GM21619 (cell line): Measurements from ENCODE around the gene FUOM.
A peak's percentile ranks its signal among the peaks of the same experiment; 100 is the strongest.
"Not testable (repeated sequence)": the region's sequence is repeated elsewhere in the genome, so short reads cannot be mapped to it uniquely, and the experiment has no call there.

Source experiments
- ATAC-seq: cut with Tn5 transposase; IDR thresholded peaks from one replicate; pipeline ENCODE4 v1.9.1; 2021; ENCODE audit not compliant: unreplicated experiment

Gene FUOM

GRCh38 chr10:133335246-133336117 lies 22.3 kb downstream of the FUOM start:
- ATAC-seq, result no peak

DNA sequence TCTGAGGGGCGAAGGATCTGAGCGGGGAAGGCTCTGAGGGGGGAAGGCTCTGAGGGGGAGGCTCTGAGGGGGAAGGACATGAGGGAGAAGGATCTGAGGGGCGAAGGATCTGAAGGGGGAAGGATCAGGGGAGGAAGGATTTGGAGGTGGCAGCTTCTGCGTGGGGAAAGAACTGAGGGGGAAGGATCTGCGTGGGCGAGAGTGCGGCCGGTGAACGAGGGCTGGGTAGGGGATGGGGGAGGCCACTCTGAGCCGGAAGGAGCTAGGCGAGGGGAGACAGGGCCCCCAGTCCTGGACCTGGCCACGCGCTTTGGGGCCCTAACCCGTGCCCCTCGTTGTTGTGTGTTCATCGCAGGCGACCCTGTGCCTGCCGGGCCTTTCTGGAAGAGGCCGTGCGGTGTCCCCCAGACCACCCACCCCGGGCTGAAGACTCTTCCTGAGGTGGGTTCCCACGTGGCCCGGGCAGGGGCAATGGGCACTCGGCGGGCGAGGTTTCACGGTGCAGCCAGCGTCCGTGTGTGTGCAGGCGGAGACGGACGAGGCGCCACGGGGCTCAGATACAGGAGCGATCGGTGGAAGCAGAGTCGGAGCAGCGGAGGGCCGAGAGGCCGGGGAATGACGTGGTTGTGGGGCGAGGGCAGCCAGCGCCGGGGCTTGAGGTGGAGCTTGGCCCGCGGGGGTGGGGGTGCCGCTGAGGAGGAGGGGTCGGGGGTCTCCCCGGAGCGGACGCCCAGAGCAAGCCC lies 23.1 kb downstream of the FUOM start:
- no peak for ATAC-seq

- no peak for ATAC-seq
These were observed 24.7 kb downstream of the FUOM start for GRCh38 chr10:133332936-133333699.

DNA sequence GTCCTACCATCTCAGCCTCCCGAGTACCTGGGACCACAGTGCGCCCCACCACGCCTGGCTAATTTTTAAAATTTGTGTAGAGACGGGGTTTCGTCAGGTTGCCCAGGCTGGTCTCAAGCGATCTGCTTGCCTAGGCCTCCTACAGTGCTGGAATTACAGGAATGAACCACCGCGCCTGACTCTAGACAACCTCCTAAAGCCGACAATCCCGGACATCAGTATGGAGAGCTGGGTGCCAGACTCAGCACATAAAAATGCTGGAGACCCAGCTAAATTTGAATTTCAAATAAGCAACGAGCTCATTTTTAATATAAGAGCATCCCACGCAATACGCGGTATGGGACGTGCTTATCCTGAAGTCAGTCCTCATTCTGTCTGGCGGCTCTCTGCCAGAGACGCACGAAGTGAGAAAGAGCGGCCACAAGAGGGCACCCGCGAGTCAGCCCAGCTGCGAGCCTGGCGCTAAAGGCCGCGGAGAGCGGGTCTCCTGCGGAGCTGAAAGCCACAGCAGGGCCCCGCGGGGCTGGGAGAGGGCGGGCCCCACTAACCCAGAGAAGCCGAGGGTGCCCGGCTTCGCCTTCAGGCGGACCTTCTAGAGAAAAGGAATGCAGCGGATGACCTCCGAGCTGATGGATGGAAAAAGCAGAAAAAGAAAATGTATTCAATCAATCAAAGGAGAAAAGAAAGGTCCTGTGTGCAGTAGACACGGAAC lies 28.2 kb downstream of the FUOM start:
- ATAC-seq, result peak; percentile 87

DNA sequence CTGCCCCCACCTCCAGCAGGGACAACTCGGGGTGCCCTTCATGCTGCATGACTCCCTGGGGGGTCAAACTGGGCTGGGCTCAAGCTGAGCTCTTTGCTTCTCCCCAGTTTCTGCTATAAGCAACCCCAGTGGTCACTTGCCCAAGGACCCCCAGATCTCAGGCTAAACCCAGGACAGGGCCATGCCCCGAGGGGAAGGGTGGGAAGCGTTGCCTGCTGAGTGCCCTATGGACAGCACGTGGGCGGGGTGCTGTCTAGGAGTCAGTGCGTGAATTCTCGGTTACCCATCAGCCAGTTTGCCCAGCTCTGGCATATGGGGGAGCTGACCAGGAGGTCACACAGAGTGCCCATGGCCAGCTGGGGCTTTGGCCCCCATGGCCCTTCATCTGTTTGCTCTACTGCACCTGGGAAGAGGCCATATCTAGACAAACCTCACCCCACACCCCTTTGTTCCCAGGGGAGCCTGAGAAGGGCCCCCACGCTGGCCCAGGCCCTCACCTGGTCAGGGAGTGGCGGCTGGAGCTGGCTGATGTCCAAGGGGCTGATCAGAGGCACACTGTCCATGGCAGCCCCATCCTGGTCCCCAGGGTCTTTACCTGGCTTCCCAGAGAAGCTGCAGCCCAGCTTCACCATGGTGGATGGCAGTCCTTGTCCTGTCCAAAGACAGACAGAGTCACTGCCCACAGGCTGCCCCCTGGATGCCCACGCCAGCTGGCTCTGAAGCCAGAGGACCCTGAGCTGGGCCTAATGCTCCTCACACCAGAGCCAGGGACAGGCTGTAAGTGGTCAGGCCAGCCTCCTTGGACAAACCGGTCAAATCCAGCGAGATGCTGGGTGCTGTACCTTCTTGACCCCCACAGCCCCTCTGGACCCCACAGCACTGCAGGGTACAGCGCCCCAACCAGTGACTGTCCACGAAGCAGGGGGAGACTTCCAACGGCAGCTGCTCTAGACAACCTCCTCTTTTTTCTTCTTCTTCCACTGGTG lies 29.2 kb downstream of the FUOM start:
- ATAC-seq, result no peak

DNA sequence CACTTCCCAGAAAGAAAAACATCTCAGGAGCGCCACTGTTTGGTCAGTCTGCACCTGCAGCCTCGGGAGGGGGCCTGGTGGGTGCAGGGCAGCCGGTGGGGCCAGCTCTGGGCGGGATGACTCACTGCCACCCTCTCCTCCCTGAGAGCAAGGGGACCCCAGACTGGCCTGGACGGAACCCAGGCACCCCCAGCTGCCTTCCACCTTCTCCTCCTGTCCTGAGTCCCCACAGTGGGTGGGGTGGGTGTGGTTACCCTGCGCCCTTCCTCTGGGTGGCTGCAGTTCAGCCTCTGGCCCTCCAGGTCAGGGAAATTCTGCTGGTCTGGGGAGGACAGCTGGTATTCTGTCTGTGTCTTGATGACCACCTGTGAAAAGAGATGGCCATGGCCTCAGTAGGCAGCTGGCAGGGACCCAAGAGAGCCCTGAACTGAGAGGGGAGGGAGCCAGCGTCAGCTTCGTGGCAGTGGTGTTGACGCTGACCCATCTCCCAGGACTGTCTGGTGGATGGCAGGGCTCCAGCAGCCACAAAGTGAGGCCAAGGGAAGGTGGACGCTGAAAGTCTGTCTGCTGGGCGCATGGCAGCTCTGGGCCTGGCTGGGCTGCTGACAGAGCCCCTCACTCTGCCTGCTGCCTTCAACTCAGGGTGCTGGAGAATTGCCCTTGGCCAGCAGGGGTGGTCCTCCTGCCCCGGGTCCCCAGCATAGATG lies 30.0 kb downstream of the FUOM start:
- ATAC-seq, result no peak

- no peak for ATAC-seq
These were observed 30.8 kb downstream of the FUOM start for GRCh38 chr10:133326745-133327650.

- ATAC-seq, result no peak
These were observed 31.6 kb downstream of the FUOM start for GRCh38 chr10:133326223-133326551.

DNA sequence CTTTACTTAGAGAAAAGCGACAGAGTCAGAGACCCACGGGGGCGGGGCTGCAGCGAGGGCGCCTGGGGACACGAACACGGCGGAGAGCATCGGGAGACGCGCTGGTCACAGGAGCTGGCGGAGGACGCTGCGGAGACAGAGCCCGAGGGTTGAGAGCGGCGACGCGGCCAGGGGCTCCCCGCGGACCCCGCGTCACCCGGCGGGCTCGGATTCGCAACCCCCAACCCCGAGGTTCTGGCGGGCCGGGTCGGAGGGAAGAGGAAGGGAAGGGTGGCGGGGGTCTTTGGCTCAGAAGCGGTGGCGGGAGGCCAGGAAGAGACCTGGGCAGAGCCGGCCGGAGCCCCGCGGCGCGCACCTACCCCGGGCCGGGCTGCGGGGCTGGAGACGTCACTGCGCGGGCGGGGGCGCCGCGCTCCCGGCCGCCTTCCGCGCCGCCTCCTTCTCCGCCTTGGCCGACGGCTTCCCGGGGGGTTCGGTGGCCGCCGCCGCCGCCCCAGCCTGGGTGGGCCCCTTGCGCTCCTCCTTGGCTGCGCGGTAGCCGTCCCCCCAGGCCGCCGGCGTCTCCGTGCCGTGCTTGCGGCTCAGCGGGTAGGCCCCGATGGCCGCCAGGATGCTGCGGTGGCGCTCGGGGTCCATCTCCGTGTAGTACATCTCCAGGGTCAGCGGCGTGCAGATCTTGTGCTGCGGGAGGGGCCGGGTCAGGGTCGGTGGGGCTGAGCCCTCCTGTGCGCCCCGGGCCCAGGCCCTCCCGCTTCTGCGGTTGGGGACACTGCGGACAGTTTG lies 32.2 kb downstream of the FUOM start:
- ATAC-seq, result no peak

- ATAC-seq, result no peak
These were observed 33.0 kb downstream of the FUOM start for GRCh38 chr10:133324857-133325260.

GRCh38 chr10:133324198-133324792 lies 33.5 kb downstream of the FUOM start:
- peak; percentile 49 for ATAC-seq

GRCh38 chr10:133322064-133322709 lies 35.6 kb downstream of the FUOM start:
- ATAC-seq, result not testable (repeated sequence)

- not testable (repeated sequence) for ATAC-seq
These were observed 36.9 kb downstream of the FUOM start for GRCh38 chr10:133320852-133321422.

GRCh38 chr10:133318494-133319127 lies 39.2 kb downstream of the FUOM start:
- ATAC-seq, result peak; percentile 81

DNA sequence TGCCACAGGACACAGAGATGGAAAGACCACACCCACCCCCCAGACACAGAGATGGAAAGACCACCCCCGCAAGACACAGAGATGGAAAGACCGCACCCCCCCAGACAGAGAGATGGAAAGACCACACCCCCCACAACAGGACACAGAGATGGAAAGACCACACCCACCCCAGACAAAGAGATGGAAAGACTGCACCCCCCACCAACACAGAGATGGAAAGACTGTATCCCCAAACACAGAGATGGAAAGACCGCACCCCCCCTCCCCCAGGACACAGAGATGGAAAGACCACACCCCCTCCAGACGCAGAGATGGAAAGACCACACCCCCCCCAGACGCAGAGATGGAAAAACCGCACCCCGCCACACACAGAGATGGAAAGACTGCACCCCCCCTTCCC lies 41.1 kb downstream of the FUOM start:
- no peak for ATAC-seq

DNA sequence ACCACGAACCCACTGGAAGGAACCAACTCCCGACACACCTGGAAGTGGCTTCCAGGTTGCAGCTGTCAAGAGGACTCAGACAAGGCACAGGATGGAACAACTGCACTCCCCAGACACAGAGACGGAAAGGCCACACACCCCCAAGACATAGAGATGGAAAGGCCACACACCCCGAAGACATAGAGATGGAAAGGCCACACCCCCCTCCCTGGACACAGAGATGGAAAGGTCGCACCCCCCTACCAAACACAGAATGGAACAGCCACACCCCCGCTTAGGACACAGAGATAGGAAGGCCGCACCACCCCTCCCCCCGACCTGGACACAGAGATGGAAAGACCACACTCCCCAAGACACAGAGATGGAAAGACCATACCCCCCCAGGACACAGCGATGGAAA lies 41.6 kb downstream of the FUOM start:
- no peak for ATAC-seq
